GM18951 (cell line): Measurements from ENCODE around the gene CAMK1D.

Experiments
- POLR2A ChIP-seq: IDR thresholded peaks from 4 replicates; pipeline ENCODE4 v1.6.1; 2011; ENCODE audit warnings: mild to moderate bottlenecking; ENCODE audit not compliant: insufficient read length, insufficient read depth; ENCODE audit errors: extremely low read depth
- in situ Hi-C: fragments of 300-500 bp; cut with MboI; formaldehyde crosslinking; loops from one replicate; pipeline ENCODE4 v1.12.0; 2022; ENCODE audit warnings: low sequenced_read_pairs, mixed read lengths, inconsistent platforms; ENCODE audit not compliant: unreplicated experiment

CAMK1D gene

DNA sequence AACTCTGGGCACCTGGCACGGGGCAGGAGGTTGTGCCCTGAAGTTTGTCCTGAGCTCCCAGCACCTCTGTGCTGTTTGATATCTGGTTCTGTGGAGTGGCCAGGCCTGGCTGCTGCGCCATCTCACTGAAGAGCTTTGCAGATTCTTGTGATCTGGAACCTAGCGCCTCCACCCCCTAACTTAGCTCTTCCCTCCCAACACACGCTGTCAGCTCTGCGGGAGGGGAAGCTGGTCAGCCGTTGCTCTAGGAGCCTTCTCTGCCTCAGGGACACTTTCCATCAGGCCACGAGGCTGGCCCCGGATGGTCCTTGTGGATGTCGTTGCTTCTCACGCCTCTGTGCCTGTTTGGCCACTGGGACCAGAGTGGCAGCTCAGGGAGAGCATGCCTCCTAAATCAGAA is 438.9 kb downstream of the CAMK1D start:
- in situ Hi-C loops: no loop called here
- TF ChIP-seq POLR2A: no peak

DNA sequence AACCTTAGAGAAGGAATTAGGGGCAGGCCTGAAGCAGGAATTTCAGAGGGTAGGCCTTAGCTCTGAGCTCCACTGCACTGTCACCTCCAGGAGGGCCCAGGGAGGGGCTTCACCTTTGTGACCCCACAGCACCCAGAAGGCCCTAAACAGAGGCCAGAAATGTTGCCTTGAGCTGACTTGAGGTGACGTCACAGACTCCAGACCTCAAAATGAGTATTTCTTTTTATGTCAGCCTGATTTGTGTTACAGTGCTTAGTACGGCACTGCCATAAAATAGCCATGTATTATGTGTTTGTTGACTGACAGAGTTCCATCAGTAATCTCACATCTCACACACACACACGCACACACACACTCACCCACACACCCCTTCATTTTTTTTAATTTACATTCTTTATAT is 440.9 kb downstream of the CAMK1D start:
- in situ Hi-C loops: no loop called here
- TF ChIP-seq POLR2A: no peak

DNA sequence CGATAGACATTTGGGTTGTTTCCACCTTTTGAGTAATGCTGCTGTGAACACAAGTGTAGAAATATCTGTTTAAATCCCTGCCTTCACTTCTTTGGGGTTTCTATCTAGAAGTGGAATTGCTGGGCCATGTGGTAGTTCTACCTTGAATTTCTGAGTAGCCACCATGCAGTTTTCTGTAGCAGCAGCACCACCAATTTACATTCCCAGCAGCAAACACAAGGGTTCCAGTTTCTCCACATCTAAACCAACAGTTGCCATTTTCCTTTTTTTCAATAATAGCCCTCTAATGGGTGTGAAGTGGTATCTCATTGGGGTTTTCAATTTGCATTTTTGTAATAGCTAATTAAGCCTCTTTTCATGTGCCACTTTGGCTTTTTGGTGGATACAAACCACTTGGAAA is 442.4 kb downstream of the CAMK1D start:
- TF ChIP-seq POLR2A: no peak
- in situ Hi-C loops: no loop called here

GRCh38 chr10:12792889-12793556 is 443.7 kb downstream of the CAMK1D start:
- TF ChIP-seq POLR2A: no peak
- in situ Hi-C loops: no loop called here

DNA sequence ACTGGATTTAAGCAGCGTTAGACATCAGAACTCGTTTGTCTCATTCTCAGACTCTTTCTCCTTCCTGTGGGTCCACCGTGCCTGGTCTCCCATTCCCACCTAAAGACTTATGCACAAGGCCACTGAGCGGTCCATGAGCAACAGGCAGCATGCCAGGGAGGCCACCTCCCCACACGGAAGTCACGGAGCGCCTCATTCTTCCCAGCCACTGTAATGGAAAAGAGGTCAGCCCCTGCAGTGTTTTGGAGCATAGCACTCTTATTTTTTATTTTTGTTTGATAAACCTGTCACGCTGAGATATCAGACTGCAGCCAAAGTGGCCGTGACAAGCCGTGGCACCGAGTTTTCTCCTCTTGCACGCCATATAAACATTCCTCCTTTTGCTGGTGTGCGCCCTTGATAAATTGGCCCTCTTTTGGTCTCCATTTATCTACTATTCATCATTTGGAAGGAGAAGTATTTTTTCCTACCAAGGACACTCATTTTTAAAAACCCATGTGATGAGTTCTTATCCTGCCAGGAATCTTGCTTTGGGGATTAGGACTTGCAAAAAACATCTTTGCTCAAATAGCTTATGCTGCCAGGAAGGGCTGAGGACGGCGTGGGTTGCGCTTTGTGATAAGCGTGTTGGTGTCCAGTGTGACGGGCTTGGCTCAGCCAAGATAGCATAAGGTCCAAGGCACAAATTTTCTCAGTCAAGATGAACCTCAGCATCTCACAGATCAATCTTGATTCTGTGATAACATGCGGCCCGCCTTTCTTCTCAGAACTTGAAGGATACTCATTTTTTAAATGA is 446.2 kb downstream of the CAMK1D start:
- in situ Hi-C loops: no loop called here
- TF ChIP-seq POLR2A: no peak

GRCh38 chr10:12796401-12797160 is 447.2 kb downstream of the CAMK1D start:
- in situ Hi-C loops: no loop called here
- no peak for TF ChIP-seq POLR2A

DNA sequence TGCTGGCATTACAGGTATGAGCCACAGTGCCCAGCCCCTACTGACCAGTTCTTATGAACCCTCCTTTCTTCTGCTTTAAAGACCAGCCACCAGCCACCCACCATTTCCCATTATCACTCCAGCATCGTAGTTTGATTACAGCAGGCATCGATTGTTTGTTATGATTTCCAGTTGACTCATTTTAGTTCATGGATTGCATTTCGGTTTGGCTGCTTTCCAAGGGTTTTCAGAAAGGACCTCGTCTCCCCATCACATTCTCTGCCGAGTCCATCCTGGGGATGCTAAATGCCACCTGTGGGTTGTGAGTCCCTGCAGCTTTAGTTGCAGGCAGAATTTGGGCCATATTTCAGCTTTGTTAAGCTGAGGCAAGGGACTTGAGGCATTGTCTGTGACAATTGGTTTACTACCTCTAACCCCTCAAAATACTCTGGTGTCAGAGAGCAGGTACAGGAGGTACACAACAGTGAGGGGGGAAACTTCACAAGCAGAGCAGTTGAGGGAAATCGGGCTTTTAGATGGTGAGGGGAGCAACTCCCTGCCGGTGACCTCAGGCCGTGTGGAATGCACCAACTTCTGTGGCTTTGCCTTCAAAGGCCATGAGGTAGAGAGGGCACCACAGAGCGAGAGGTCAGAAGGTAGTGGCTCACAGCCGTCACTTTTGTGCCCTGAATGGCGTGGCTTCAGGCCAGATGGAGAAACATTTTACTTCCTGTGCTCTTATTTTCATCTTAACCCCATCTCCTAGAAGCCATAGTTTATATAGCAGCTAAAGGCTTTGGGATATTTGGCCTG is 448.3 kb downstream of the CAMK1D start:
- no peak for TF ChIP-seq POLR2A
- in situ Hi-C loops: no loop called here

GRCh38 chr10:12799144-12799543 is 449.8 kb downstream of the CAMK1D start:
- in situ Hi-C loops: no loop called here
- TF ChIP-seq POLR2A: no peak

- no peak for TF ChIP-seq POLR2A
- in situ Hi-C loops: no loop called here
Observed at GRCh38 chr10:12799714-12800113, 450.4 kb downstream of the CAMK1D start.

DNA sequence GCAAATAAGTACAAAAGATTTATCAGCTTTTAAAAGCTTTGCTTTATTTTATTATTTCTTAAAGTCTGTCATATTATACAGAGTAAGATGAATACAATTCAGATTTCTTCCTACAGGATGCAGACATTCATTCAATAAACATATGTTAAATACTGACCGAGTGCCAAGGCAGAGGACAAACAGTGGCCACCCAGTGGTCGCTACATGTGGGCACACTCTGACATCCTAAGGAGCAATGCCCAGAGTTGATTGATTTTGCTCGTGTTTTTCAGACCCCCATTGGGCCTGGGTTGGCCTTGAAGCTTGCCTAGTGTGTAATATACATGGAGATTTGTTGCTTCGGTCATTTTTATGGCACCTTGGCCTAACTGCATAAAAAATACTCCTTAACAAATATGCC is 451.0 kb downstream of the CAMK1D start:
- in situ Hi-C loops: no loop called here
- TF ChIP-seq POLR2A: no peak

DNA sequence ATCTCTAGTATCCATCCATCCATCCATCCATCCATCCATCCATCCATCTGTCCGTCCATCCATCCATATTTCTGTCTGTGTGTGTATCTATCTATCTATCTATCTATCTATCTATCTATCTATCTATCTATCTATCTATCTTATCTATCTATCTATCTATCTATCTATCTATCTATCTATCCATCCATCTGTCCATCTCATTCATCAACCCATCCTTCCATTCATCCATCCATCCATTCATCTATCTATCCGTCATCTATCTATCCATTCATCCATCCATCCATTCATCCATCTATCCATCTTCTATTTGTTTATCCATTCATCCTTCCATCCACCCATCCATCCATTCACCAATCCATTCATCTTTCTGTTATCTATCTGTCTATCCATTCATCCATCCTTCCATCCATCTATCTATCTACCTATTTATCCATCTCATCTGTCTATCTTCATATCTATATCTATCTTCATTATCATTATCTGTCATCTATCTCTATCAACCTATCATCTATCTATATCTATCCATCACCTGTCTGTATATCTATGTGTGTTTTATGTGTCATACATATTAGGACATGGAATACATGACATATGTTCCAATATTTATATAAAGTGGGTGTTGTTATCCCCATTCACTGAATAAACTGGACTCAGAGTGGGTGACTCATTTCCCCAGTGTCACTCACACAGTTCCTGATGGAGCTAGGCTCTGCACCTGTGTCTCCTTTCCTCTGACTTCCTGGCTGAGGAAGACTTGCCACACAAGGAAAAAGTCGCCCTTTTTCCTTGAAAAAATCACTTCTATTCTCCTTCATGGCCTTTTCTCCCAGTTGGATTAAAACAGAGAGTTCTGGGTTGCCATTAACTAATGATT is 452.1 kb downstream of the CAMK1D start:
- in situ Hi-C loops: no loop called here
- no peak for TF ChIP-seq POLR2A

DNA sequence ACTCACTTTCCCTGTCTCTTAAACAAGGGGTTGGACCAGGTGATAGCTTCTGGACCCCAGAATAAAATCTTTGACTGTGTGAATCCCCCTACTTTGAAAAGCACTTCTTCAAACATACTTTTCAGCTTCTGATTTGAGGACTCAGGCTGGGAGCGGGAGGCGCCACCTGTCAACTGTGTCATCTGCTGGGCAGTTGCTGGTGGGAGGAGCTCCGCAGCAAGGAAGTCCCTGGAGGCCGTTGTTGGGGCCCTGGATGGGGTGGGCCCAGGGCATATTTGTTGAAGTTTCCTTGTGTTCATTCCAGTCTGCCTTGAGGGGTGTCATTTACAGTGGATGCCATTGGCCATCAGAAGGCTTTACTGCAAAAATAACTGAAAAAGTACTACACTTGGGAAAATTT is 454.4 kb downstream of the CAMK1D start:
- in situ Hi-C loops: no loop called here
- TF ChIP-seq POLR2A: no peak
